Stimulated activated CD4-positive, alpha-beta T cell treated with anti-CD3 and anti-CD28 coated beads, Interleukin-12 subunit alpha, Interleukin-12 subunit beta, amount 100 ng/mL, for 24 hours (primary cell): ENCODE data around the gene P4HA3.

Experiments
- DNase-seq, 2 experiments: peaks; one replicate each; pipeline ENCODE4 v3.0.0-alpha.2; 2020; ENCODE audit warnings: low read depth in 2 of 2

The P4HA3 gene

DNA sequence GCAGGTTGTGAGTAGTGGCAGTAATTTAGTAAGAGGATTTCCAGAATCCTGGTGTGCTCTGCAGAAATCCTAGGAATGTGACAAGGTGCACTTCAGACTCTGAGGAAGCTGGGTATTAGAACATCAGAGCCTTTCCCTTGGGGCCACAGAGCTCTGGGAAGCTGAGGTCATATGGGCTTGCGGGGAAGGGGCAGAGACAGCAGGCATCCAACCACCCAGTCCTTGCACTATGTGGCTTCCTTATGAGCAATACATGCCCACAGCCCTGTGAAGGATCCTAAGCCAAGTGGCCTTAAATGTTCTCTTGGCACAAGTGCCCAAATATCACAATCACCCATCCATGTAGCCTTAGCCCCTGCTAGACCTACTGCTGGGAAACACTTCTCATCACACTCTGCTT lies 46.2 kb downstream of the P4HA3 start:
- no peak for DNase-seq

DNA sequence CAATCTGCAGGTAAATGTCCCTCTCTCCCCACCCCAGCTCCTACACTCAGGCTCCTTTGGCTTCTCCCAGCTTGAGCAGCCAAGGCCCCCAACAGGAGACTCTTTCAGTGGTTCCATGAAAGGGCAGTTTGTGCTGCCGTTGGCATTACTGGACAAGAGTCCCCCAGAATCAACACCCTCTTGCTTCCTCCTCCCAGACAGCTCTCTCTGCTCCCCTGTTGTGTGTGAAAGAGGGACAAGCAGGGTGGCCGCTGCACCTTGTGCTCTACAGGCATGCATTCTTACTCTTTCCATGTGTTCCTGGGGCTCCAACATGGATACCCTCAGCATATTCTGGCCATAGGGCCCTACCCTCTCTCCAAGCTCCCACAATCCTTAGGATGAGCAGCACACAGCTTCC lies 48.7 kb downstream of the P4HA3 start:
- no peak for DNase-seq

DNA sequence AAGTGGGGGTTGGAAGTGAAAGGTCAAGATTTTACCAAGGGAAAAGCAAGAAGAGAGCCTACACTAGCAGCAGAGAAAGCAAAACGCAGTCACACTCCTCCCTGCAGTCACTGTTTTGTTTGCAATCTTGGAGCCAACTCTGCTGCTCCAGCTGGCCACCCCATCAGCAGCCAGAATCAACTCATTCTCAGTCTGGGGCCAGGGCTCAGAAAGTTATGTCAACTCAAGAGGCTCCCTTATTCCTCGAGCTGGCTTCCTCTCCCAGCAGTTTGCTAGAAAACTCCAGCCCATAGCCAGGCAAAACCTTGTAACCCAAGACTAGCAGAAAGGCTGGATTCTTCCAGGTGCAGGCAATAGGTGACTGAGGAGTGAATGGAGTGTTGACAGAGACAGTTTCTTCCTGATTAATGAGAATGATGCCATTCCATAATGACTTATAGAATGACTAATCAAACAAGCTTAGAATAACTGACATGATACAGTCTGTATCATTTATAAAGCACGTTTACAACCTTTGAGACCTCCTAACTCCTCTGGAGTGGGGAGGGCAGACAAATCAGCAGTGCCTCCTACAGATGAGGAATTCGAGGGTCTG lies 53.4 kb downstream of the P4HA3 start:
- DNase-seq = no peak

DNA sequence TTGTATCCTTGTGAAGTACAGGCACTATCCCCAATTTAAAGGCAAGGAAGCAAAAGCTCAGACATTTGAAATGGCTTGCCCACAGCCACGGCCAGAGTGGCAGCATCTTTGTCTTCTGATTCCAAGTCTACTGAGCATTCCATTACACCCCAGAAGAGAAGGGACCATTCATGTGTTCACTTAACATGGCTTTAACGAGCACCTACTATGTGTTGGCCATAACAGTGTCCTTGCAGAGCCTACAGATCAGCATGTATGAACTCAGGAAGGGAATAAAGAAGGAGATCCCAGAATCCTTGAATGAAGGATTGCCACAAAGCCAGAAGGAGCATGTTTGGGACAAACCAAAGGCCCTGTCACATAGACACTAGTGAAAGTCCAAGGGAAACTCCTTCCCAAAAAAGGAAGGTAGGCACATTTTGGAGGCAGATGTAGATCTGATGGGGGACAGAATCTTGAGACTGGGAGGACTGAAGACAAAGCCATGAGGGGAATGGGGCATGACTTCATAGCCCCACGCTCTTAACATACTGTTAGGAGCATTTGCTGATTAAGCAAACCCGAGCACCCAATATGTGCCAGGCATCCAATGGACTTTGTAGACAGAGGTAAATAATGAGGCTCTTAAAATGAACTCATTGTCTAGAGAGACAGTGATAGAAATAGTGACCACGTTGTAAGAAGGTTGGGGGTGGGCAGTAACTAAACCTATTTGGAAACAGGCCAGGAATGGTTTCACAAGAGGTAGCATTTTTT lies 54.9 kb downstream of the P4HA3 start:
- no peak for DNase-seq

DNA sequence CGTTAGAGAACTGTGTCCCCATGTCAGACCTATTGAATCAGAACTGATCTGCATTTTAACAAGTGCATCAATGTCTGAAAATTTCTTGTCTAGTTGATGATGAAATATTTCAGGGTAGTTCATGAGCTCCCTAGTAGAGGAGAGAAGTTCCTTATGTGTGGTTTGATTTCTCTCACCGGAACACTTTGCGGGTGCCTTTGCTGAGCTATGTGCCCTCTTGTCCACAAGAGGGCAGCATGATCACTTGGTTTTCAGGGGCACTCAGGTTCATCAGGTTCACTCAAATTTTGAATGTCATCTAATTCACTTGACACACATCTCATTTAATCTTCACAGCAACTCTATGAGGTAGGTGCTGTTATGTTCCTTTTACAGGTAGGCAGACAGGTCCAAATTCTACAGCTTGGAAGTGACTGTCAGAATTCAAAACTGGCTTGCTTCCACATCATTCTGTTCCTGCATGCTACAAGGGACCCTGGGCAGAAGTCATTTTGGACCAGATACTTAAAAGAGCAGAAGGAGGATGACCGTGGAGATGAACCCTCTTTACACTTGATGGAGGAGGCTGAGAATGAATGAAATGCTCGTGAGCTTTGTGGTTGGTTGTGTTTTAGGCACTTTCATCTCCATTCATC lies 55.6 kb downstream of the P4HA3 start:
- DNase-seq = peak; percentile 18 to 35

DNA sequence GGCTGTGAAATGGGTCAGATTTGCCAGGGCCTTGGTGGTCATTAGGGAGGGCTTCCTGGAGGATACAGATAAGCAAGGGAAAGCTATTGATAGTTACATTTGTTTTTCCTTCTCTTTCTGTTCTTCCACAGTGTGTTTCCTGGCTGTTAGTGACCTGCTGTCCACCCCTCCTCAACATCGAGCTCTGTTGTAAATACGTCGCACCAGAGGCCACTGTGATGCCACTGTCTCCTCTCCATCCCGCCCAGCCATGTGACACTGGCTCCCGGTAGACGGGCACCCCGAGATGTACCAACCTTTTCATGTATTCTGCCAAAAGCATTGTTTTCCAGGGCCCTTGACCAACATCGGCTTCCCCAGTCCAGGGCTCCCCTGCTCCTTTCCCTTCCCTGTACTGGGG lies 58.1 kb downstream of the P4HA3 start:
- no peak for DNase-seq

DNA sequence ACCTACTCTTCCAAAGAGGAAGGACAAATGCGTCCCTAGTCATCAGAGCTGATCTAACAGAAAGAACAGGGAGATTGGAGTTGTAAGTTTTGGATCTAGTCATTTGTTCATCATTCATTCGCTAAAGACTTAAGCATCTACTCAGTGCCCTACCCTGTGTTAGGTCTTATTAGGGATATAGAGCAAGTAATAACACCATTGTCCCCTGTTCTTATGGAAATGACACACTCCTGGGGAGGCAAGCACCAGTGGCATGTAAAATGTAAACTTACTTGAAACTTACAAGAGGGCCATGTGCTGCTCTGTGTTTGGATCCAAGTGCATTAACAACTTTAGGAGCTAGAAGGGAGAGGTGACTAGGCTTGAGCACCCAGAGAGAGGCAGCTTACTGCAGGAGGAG lies 61.9 kb downstream of the P4HA3 start:
- DNase-seq = no peak

DNA sequence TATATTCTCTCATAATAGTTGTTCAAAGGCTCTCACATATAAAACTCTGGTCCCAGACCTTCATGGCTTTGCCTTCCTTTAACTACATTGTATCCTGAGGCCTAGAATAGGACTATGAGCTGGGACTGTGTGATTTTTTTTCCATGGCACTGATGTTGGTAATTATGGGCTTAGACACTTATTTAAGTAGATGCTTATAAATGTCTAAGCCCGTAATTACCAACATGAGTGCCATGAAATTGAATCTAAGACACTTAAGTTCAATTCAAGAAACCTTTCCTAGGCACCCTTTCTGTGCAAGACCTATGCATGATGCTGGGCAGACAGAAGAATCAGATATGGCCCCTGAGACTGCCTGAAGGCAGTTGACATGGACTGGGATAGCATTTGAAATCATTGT lies 63.0 kb downstream of the P4HA3 start:
- DNase-seq = no peak

DNA sequence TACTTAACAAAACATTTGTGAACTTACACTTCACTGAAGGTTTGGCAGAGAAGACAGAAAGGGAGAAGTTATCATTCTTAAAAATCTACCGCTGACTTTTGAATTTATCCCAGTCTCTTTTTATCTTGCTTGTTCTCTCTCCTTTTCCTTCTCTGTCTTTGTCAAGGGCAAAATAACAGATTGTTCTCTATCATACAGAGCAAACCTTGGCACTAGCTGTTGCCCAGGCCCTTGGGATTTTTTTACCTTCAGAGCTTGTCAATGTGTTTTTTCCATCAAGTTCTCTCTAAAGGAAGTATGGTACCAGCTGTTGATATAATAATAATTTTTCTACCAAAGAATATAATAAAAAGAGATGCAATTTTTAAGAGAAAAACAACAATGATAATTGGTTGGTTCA lies 73.2 kb downstream of the P4HA3 start:
- no peak for DNase-seq

DNA sequence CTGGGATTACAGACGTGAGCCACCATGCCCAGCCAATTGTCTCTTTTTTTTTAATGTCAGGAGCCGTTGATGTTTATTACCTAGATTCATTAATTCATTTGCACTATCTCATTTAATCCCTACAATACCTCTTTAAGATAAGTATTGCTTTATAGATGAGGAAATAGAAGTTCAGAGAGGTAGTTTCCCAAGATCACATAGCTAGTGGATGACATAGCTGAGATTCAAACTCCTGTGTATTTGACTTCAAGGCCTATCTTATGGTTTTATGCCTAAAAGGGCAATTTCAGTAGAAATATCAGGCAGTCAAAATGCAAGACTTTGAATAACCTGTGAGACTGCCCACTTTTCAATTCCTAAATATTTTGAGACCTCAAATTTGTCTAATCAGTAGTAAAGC lies 73.9 kb downstream of the P4HA3 start:
- no peak for DNase-seq

DNA sequence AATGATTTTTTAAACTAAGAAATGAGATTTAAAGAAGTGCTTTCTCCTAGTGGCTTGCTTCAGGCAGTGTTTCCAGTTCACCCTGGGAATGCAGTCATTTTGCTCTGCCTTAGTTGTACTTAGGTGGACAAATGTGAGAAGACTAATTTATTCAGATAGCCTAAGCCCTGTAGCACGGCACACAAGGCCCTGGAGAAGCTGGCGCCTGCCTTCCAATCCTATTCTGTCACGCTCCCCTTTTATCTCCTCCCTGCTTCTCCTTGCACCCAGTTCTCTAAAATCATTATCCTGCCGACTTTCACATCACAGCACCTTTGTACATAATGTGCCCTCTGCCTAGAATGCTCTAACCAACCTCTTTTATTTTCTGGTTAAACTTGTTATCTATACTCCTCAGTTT lies 76.3 kb downstream of the P4HA3 start:
- no peak for DNase-seq

DNA sequence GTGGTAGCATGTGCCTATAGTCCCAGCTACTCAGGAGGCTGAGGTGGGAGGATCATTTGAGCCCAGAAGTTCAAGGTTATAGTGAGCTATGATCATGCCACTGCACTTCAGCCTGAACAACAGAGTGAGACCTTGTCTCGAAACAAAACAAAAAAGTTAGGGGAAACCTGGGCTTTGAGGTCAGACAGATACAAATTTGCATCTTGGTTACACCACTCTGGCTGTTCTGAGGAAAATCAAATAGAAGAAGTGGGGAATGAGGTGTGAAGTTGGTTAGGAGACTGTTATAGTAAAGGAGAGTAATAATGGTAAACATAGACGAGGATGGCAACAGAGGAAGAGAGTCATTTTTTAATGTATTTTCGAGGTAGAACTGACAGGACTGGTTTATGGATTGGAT lies 77.8 kb downstream of the P4HA3 start:
- DNase-seq = no peak

DNA sequence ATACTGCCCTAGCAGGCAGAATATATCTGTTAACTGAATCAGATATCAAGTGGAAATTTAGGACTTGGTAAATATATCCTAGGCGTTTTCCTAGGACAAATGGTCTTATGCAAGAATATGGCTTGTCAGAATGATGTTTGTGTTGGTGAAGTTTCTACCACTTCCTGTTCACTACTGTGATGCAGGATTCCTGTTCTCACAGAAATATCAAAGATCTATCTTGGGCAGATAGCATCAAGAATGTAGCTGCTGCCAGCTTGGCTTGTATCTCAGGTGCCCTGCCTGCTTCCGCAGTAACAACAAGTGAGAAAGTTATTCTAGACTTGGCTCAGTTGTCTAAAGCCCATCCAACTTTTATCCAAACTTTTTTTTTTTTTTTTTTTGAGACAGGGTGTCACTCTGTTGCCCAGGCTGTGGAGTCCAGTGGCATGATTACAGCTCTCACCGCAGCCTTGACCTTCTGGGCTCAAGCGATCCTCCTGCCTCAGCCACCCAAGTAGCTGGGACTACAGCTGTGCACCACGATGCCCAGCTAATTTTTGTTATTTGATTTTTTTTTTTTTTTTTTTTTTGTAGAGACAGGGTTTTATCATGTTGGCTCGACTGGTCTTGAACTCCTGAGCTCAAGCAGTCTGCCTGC lies 79.0 kb downstream of the P4HA3 start:
- no peak for DNase-seq

DNA sequence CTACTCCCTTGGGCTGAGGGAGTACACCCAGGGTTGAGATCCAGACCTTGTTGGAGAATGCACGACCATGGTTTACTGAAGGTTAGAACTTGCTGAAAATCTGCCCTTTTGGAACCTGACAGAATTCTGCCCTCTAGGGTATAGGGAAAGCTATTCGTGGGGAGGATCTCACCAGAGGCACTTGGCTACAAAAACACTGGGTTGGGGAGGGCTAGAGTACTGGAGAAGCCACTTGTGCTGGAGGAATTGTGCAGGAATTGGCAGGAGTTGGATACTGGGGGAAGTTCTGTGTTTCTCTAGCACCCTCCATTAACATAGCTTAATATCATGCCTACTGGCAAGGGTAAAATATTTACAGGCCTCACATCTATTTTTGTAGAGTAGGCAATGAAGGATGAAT lies 84.5 kb downstream of the P4HA3 start:
- DNase-seq = no peak

DNA sequence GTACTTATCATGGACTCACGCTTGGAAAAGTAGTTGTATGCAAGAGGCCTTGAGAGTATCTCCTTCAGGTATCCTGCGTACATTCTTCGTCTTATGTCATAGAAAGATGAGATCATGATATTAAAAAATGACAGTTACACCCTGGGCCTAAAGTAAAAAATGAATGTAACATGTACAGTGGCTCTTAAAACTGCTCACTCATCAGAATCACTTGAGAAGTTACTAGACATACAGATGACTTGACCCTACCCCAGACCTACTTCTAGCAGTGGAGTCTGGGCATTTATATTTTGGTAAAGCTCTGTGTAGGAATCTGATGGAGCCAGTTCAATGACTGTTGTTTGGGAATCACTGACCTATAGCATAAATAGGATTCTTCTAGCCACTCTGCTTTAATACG lies 85.9 kb downstream of the P4HA3 start:
- no peak for DNase-seq

DNA sequence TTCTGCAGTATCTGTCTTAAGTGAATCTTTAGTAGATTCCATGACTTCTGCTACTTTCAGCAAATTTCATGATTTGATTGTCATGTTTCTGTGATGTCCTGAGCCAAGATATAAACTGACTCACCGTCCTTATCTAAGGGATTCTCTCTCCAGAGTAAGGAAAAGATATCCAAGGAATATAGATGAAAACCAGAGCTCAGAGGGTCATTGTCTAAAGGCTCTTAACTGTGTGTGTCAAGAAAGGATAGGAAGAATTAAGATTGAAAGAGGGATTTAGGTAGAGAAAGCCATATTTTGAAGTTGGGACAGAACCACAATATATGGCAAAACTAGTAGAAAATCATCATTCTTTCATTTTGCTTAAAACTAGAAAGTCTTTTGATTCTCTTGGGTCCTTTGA lies 89.6 kb downstream of the P4HA3 start:
- DNase-seq = no peak

DNA sequence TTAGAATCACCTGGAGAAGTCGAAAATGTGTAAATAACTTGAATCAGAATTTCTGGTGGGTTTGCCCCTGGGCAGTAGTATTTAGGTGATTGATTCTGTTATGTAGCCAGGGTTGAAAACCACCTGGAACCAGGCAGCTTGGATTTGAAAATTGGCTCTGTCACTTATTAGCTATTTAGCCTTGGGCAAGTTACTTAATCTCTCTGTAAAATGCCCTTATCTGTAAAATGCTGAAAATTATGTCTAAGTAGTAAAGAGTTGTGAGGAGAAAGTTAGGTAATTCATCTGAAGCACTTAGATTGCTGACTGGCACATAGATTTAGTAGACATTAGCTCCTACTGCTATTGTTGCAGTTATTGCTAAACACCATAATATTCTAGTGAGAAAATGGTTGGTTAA lies 91.1 kb downstream of the P4HA3 start:
- DNase-seq = no peak
